Measurements from ENCODE around the gene HAUS7. TPM values are rescaled to one million over a fixed set of nuclear protein-coding genes. Genes with fewer than 3 reads are reported as not detected.

Gene HAUS7
- total RNA-seq, 1 experiment from 2014 or later, result 46.5 TPM

DNA sequence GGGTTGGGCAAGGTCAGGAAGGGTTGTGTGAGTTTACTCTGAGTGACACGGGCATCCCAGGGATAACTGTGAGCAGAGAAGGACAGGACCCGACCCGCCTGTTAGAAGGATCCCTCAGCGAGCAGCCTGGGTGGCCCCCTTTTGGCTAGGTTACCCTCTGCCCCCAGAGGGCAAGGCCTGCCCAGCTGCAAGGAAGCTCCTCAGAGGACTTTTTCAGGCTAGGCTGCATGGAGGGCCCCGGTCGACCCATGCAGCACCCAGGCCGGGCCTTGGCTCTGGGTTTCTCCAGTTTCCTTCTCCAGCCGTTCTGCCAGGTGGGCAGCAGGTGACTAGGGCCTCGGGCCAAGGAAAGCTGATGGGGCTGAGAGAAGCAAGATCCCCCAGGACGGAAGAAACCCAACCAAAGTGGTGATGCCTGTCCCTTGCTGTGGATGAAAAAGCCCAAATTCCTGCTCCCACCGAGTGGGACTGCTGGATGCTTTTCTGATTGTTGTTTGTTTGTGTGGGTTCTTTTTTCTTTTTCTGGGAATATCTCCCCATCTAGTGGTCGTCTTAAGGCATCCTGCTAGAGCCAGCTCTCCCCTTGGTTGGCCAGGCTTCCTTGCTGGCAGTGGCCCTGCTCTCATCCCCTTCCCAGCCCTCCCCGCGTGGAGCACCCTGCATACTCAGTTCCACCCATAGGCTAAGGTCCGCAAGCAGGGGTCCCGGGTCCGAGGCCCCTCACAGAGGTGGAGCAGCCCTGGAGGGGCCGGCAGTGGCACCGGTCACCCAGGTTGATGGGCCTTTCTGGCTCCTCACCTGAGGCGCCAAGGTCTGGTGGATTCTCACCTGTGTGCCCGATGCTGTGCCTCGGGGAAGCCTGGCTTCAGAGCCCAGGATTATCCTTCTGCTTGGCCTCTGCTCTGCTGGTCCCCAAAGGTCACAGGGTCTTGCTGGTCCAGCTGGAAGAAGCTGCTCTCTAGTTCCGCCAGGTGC lies 57.3 kb downstream of the HAUS7 start:
- Mint-ChIP-seq H3K4me1 (peaks cover 14% of the 10 kb centered on the region), H3K4me3 (peak overlapping the region; percentile 16; the same call in 1 of the 2 replicates), H3K9me3 (no peaks in the 10 kb centered on the region), H3K36me3 (no peaks in the 10 kb centered on the region), H3K27me3 (ENCODE audit: low read depth) (peaks cover 19% of the 10 kb centered on the region), H3K27ac (no peak overlapping the region)
- CTCF ChIA-PET, result interaction anchor here (0.6 to 1.4 kb wide), 4 partner anchors 58 to 380 kb away, joined by 3 to 7 read pairs (median 4); partner anchors contain the start of genes HAUS7 and ZNF275
- 0 out of 2 replicates have a peak, but pooled peaks have one; percentile 21 for ATAC-seq
- POLR2A ChIA-PET, result no interaction called here
- DNase-seq (ENCODE audit: low spot score), result no peak
- TF ChIP-seq MXD4 (CRISPR knock-in tag; IDR thresholded peaks at IDR 0.05; ENCODE audit: borderline replicate concordance) (no peak), ESRRA (CRISPR knock-in tag; IDR thresholded peaks at IDR 0.05; ENCODE audit: borderline replicate concordance) (no peak), ZNF416 (CRISPR knock-in tag; IDR thresholded peaks at IDR 0.05) (no peak), ELF4 (CRISPR knock-in tag; IDR thresholded peaks at IDR 0.05; ENCODE audit: low read depth) (no peak), SMAD3 (CRISPR knock-in tag; IDR thresholded peaks at IDR 0.05; ENCODE audit: borderline replicate concordance) (no peak), ZNF317 (CRISPR knock-in tag; IDR thresholded peaks at IDR 0.05; ENCODE audit: borderline replicate concordance, low read depth) (no peak), ZNF121 (CRISPR knock-in tag; IDR thresholded peaks at IDR 0.05) (no peak), TEAD4 (CRISPR knock-in tag; IDR thresholded peaks at IDR 0.05) (no peak)
- TF ChIP-seq, protein P1, sequence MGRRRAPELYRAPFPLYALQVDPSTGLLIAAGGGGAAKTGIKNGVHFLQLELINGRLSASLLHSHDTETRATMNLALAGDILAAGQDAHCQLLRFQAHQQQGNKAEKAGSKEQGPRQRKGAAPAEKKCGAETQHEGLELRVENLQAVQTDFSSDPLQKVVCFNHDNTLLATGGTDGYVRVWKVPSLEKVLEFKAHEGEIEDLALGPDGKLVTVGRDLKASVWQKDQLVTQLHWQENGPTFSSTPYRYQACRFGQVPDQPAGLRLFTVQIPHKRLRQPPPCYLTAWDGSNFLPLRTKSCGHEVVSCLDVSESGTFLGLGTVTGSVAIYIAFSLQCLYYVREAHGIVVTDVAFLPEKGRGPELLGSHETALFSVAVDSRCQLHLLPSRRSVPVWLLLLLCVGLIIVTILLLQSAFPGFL (CRISPR knock-in tag; IDR thresholded peaks at IDR 0.05; ENCODE audit: borderline replicate concordance), result no peak
- TF ChIP-seq, protein P2, sequence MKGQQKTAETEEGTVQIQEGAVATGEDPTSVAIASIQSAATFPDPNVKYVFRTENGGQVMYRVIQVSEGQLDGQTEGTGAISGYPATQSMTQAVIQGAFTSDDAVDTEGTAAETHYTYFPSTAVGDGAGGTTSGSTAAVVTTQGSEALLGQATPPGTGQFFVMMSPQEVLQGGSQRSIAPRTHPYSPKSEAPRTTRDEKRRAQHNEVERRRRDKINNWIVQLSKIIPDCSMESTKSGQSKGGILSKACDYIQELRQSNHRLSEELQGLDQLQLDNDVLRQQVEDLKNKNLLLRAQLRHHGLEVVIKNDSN (CRISPR knock-in tag; IDR thresholded peaks at IDR 0.05), result no peak
- TF ChIP-seq, protein P3, sequence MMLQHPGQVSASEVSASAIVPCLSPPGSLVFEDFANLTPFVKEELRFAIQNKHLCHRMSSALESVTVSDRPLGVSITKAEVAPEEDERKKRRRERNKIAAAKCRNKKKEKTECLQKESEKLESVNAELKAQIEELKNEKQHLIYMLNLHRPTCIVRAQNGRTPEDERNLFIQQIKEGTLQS (CRISPR knock-in tag; conservative IDR thresholded peaks at IDR 0.05), result no peak
- TF ChIP-seq, protein P4, sequence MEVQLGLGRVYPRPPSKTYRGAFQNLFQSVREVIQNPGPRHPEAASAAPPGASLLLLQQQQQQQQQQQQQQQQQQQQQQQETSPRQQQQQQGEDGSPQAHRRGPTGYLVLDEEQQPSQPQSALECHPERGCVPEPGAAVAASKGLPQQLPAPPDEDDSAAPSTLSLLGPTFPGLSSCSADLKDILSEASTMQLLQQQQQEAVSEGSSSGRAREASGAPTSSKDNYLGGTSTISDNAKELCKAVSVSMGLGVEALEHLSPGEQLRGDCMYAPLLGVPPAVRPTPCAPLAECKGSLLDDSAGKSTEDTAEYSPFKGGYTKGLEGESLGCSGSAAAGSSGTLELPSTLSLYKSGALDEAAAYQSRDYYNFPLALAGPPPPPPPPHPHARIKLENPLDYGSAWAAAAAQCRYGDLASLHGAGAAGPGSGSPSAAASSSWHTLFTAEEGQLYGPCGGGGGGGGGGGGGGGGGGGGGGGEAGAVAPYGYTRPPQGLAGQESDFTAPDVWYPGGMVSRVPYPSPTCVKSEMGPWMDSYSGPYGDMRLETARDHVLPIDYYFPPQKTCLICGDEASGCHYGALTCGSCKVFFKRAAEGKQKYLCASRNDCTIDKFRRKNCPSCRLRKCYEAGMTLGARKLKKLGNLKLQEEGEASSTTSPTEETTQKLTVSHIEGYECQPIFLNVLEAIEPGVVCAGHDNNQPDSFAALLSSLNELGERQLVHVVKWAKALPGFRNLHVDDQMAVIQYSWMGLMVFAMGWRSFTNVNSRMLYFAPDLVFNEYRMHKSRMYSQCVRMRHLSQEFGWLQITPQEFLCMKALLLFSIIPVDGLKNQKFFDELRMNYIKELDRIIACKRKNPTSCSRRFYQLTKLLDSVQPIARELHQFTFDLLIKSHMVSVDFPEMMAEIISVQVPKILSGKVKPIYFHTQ (CRISPR knock-in tag; IDR thresholded peaks at IDR 0.05), result no peak

DNA sequence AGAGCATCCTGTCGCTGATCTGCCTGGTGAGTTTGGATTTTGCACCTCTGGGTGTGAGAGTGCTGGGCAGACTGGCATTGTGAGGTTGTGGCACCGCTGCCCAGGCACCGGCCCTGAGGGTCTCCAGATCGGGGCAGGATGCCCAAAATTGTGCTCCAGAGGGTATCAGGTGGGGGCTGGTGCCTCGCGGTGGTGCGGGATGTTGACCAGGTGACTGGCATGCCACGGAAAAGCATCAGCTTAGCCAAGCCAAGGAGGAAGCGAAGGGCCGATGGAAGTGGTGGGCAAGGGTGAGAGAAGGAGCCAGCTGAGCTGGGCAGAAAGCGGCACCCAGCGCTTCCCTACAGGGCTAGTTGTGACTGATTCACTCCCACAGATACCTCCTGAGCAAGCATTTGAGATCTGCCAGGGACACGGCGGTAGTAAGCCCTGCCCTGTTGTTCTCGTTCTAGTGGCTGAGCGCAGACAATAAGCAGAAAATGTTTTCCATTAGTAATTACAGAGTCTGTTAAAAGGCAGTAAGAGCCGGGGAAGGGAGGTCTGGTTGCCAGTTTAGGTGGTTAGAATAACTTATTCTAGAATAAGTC lies 58.3 kb downstream of the HAUS7 start:
- Mint-ChIP-seq H3K36me3 (no peaks in the 10 kb centered on the region), H3K9me3 (no peaks in the 10 kb centered on the region), H3K4me1 (peaks cover 8% of the 10 kb centered on the region), H3K27ac (no peak overlapping the region), H3K27me3 (ENCODE audit: low read depth) (peaks cover 19% of the 10 kb centered on the region), H3K4me3 (peak overlapping the region; percentile 52)
- ATAC-seq (no peak), DNase-seq (ENCODE audit: low spot score) (no peak)
- ChIA-PET POLR2A (no interaction called here), CTCF (interaction anchor here (0.6 to 1.4 kb wide), 4 partner anchors 31 to 78 kb away, joined by 3 to 7 read pairs (median 3); partner anchors contain the start of genes HAUS7 and ZNF275)
- TF ChIP-seq SOX15 (CRISPR knock-in tag; IDR thresholded peaks at IDR 0.05) (no peak), EMX1 (CRISPR knock-in tag; IDR thresholded peaks at IDR 0.05) (no peak), NFE2L1 (CRISPR knock-in tag; IDR thresholded peaks at IDR 0.05) (no peak), FOXP1 (CRISPR knock-in tag; IDR thresholded peaks at IDR 0.05; ENCODE audit: borderline replicate concordance) (no peak), JUN (CRISPR knock-in tag; IDR thresholded peaks at IDR 0.05) (no peak), TP53 (CRISPR knock-in tag; IDR thresholded peaks at IDR 0.05) (no peak), ESRRA (CRISPR knock-in tag; IDR thresholded peaks at IDR 0.05; ENCODE audit: borderline replicate concordance) (no peak), NFYB (CRISPR knock-in tag; conservative IDR thresholded peaks at IDR 0.05; ENCODE audit: low read depth) (no peak), CREM (CRISPR knock-in tag; IDR thresholded peaks at IDR 0.05) (no peak), ATF1 (CRISPR knock-in tag; IDR thresholded peaks at IDR 0.05) (no peak), IRF2 (CRISPR knock-in tag; IDR thresholded peaks at IDR 0.05; ENCODE audit: borderline replicate concordance, low read depth) (no peak)
- TF ChIP-seq, protein P5, sequence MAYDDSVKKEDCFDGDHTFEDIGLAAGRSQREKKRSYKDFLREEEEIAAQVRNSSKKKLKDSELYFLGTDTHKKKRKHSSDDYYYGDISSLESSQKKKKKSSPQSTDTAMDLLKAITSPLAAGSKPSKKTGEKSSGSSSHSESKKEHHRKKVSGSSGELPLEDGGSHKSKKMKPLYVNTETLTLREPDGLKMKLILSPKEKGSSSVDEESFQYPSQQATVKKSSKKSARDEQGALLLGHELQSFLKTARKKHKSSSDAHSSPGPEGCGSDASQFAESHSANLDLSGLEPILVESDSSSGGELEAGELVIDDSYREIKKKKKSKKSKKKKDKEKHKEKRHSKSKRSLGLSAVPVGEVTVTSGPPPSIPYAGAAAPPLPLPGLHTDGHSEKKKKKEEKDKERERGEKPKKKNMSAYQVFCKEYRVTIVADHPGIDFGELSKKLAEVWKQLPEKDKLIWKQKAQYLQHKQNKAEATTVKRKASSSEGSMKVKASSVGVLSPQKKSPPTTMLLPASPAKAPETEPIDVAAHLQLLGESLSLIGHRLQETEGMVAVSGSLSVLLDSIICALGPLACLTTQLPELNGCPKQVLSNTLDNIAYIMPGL (CRISPR knock-in tag; IDR thresholded peaks at IDR 0.05), result no peak
- TF ChIP-seq, protein P3 (CRISPR knock-in tag; conservative IDR thresholded peaks at IDR 0.05), result no peak
- TF ChIP-seq, protein P6, sequence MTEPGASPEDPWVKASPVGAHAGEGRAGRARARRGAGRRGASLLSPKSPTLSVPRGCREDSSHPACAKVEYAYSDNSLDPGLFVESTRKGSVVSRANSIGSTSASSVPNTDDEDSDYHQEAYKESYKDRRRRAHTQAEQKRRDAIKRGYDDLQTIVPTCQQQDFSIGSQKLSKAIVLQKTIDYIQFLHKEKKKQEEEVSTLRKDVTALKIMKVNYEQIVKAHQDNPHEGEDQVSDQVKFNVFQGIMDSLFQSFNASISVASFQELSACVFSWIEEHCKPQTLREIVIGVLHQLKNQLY (CRISPR knock-in tag; IDR thresholded peaks at IDR 0.05), result no peak
- TF ChIP-seq, protein P7, sequence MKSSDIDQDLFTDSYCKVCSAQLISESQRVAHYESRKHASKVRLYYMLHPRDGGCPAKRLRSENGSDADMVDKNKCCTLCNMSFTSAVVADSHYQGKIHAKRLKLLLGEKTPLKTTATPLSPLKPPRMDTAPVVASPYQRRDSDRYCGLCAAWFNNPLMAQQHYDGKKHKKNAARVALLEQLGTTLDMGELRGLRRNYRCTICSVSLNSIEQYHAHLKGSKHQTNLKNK (CRISPR knock-in tag; IDR thresholded peaks at IDR 0.05), result no peak

All from WTC11 (cell line).